ENCODE measurements around the gene C4BPB. TPM values are rescaled to one million over a fixed set of nuclear protein-coding genes. Genes with fewer than 3 reads are reported as not detected.

The C4BPB gene
- polyA plus RNA-seq, 1 donor (not counting 4 experiments of a cell fraction or from before 2014, with no cell fraction given): not detected

DNA sequence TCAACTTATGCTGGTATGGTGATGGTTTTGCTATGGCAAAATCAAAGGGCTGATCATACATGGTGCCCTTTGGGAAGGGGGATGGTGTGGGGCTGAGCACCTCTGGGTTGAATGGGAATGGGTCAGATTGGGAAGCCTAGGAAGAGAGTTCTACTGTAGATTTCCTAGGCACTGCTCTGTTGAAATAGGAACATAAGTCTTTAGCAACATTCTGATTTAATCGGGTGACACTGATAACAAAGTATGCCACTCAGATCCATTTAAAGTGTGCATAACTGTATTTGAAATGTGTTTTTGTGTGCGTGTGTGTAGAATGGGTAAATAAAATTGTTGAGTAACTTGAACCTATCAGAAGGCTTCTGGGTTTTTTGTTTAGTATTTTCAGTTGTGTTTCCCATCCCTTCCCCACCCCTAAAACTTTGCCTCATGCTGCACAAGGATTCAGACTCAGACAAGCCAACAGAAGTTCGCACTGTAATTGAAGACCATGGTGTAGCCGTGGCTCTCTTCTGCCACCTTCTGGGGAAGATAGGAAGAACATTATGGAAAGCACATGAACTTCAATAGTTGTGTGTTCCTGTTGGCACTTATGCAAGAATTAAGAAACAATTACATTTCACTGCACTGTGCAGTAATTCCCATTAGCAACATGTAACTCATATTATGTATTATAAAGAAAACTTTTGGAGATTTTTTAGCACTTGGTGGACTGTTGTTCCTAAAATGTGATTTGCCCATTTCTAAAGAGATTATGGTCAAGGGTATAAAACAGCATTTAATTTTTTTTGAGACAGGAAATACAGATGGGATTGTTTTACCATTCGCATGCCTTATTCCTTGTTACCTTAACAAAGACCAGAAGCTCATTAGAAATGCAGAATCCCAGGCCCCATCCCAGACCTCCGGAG is 10.9 kb upstream of the C4BPB start:
- FAIRE-seq (peak; percentile 97), DNase-seq (ENCODE audit: low read depth, low spot score) (no peak)

DNA sequence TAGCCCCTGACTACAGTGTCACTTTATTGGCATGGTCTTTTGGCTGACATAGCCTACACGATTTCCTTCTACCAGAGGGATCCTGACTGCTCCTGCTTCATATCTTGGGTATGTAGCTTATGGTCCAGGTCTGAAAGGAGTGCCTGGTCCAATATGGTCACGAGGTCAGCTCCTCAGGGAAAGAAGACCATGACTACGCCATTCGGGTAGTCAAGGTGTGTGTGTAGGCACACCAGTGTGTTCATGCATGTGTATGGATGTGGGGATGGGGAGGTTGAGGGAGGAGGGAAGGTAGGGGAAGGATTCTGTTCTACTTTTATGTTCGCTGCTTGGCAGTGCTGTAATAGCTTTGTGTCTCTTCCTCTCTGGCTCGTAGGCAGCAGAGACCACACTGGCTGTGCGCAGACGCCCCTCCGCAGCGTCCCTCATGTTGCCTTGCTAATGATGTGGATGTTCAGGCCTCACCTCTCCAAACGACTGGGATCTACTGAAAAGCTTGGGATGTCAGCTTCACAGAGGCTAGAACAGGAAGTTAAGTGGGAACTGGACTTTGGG is 10.0 kb upstream of the C4BPB start:
- Histone ChIP-seq H3K4me3 (ENCODE audit: control insufficient read depth in 2 of 3, extremely low read depth in 1 of 3, insufficient read depth in 2 of 3, low read depth in 1 of 3, low read length in 3 of 3) (no peak overlapping the region), H3K9me1 (ENCODE audit: control insufficient read depth, extremely low read depth, insufficient read depth, low read length) (no peaks in the 10 kb centered on the region), H3K79me2 (ENCODE audit: control insufficient read depth, insufficient read depth, low read length) (no peaks in the 10 kb centered on the region), H3K9ac (ENCODE audit: control insufficient read depth, extremely low read depth, insufficient read depth, low read length) (no peak overlapping the region), H3K27me3 (ENCODE audit: control insufficient read depth, extremely low read depth, insufficient read depth, low read length) (no peaks in the 10 kb centered on the region), H3K9me3 (ENCODE audit: control insufficient read depth, low read depth, low read length) (no peaks in the 10 kb centered on the region), H3K27ac (ENCODE audit: control insufficient read depth, insufficient read depth, low read length) (no peak overlapping the region), H2AFZ (ENCODE audit: control insufficient read depth, low read length) (no peak overlapping the region), H3K4me2 (ENCODE audit: control insufficient read depth, extremely low read depth, insufficient read depth, low read depth, low read length) (no peak overlapping the region), H3K36me3 (ENCODE audit: control insufficient read depth in 2 of 2, extremely low read depth in 1 of 2, insufficient read depth in 2 of 2, low read length in 2 of 2) (peaks cover 3 to 6% of the 10 kb centered on the region in 2 experiments), H4K20me1 (ENCODE audit: control insufficient read depth, extremely low read depth, insufficient read depth, low read length) (no peaks in the 10 kb centered on the region), H3K4me1 (ENCODE audit: control insufficient read depth, extremely low read depth, insufficient read depth, low read length) (peaks cover 23% of the 10 kb centered on the region)
- TF ChIP-seq EZH2 (IDR thresholded peaks at IDR 0.05; ENCODE audit: low read length): no peak
- TF ChIP-seq, protein P1, sequence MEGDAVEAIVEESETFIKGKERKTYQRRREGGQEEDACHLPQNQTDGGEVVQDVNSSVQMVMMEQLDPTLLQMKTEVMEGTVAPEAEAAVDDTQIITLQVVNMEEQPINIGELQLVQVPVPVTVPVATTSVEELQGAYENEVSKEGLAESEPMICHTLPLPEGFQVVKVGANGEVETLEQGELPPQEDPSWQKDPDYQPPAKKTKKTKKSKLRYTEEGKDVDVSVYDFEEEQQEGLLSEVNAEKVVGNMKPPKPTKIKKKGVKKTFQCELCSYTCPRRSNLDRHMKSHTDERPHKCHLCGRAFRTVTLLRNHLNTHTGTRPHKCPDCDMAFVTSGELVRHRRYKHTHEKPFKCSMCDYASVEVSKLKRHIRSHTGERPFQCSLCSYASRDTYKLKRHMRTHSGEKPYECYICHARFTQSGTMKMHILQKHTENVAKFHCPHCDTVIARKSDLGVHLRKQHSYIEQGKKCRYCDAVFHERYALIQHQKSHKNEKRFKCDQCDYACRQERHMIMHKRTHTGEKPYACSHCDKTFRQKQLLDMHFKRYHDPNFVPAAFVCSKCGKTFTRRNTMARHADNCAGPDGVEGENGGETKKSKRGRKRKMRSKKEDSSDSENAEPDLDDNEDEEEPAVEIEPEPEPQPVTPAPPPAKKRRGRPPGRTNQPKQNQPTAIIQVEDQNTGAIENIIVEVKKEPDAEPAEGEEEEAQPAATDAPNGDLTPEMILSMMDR (optimal IDR thresholded peaks at IDR 0.05 in 1 of 3, IDR thresholded peaks at IDR 0.05 in 1 of 3, conservative IDR thresholded peaks at IDR 0.05 in 1 of 3; ENCODE audit: extremely low read depth in 1 of 3, insufficient read depth in 2 of 3, low read length in 3 of 3): no peak
- dilution Hi-C loops (cut with MboI; ENCODE audit: extremely low pct_ligation_motif_present, low sequenced_read_pairs): no loop called here
- DNase-seq (ENCODE audit: low read depth, low spot score): no peak
- no peak for FAIRE-seq

More for the DNA sequence above, 10.9 kb upstream of the C4BPB start:
- Histone ChIP-seq H3K27me3 (ENCODE audit: control insufficient read depth, extremely low read depth, insufficient read depth, low read length) (no peaks in the 10 kb centered on the region), H4K20me1 (ENCODE audit: control insufficient read depth, extremely low read depth, insufficient read depth, low read length) (no peaks in the 10 kb centered on the region), H3K4me2 (ENCODE audit: control insufficient read depth, extremely low read depth, insufficient read depth, low read depth, low read length) (no peak overlapping the region), H3K9me3 (ENCODE audit: control insufficient read depth, low read depth, low read length) (no peaks in the 10 kb centered on the region), H3K9ac (ENCODE audit: control insufficient read depth, extremely low read depth, insufficient read depth, low read length) (no peak overlapping the region), H3K27ac (ENCODE audit: control insufficient read depth, insufficient read depth, low read length) (no peak overlapping the region), H2AFZ (ENCODE audit: control insufficient read depth, low read length) (no peak overlapping the region), H3K36me3 (ENCODE audit: control insufficient read depth in 2 of 2, extremely low read depth in 1 of 2, insufficient read depth in 2 of 2, low read length in 2 of 2) (peaks cover 6 to 8% of the 10 kb centered on the region in 2 experiments), H3K9me1 (ENCODE audit: control insufficient read depth, extremely low read depth, insufficient read depth, low read length) (no peaks in the 10 kb centered on the region), H3K4me3 (ENCODE audit: control insufficient read depth in 2 of 3, extremely low read depth in 1 of 3, insufficient read depth in 2 of 3, low read depth in 1 of 3, low read length in 3 of 3) (no peak overlapping the region), H3K79me2 (ENCODE audit: control insufficient read depth, insufficient read depth, low read length) (no peaks in the 10 kb centered on the region), H3K4me1 (ENCODE audit: control insufficient read depth, extremely low read depth, insufficient read depth, low read length) (peaks cover 33% of the 10 kb centered on the region)
- TF ChIP-seq EZH2 (IDR thresholded peaks at IDR 0.05; ENCODE audit: low read length): no peak
- TF ChIP-seq, protein P1 (optimal IDR thresholded peaks at IDR 0.05 in 1 of 3, IDR thresholded peaks at IDR 0.05 in 1 of 3, conservative IDR thresholded peaks at IDR 0.05 in 1 of 3; ENCODE audit: extremely low read depth in 1 of 3, insufficient read depth in 2 of 3, low read length in 3 of 3): peak; percentile 81 to 87 (median 85)
- dilution Hi-C loops (cut with MboI; ENCODE audit: extremely low pct_ligation_motif_present, low sequenced_read_pairs): no loop called here
